Measurements from ENCODE around the gene PTPRD. TPM values are rescaled to one million over a fixed set of nuclear protein-coding genes. Genes with fewer than 3 reads are reported as not detected.

The PTPRD gene
- total RNA-seq, 1 experiment from 2014 or later: not detected

- H3K27me3 ChIP-seq (ENCODE audit: control insufficient read depth, insufficient read depth, low read length): no peaks in the 10 kb centered on the region
- no TSS peak for BruUV-seq (replicated peaks)
- no peaks in the 10 kb centered on the region for H3K4me1 ChIP-seq (ENCODE audit: control insufficient read depth, insufficient read depth, low read length)
- intact Hi-C loops (cut with micrococcal nuclease; ENCODE audit: unreplicated experiment): no loop called here
- TF ChIP-seq CTCF (IDR thresholded peaks at IDR 0.05) (no peak), POLR2AphosphoS5 (IDR thresholded peaks at IDR 0.05; ENCODE audit: low read depth, low read length) (no peak), SIN3A (IDR thresholded peaks at IDR 0.05; ENCODE audit: borderline replicate concordance, insufficient read depth, low read depth, low read length) (no peak), REST (IDR thresholded peaks at IDR 0.05; ENCODE audit: insufficient read depth in 1 of 2, low read depth in 2 of 2, low read length in 1 of 2) (no peak), TCF7L2 (IDR thresholded peaks at IDR 0.05; ENCODE audit: low read depth, low read length) (no peak)
- ATAC-seq (no peak), DNase-seq (ENCODE audit: low read depth, low spot score) (no peak)
- no peak overlapping the region for H3K4me3 ChIP-seq (ENCODE audit: low read depth in 2 of 2, low read length in 2 of 2)
- no peak overlapping the region for H3K27ac ChIP-seq (ENCODE audit: low read length)
- CTCF ChIA-PET: no interaction called here
- H3K36me3 ChIP-seq (ENCODE audit: control insufficient read depth, insufficient read depth, low read length): no peaks in the 10 kb centered on the region
- POLR2A ChIA-PET: no interaction called here
- in situ Hi-C loops (cut with HindIII; ENCODE audit: low pct_unique_long_range_greater_than_20kb, low sequenced_read_pairs): no loop called here
- H3K9me3 ChIP-seq (ENCODE audit: control insufficient read depth, insufficient read depth, low read depth, low read length): no peaks in the 10 kb centered on the region
These were observed 2250.6 kb downstream of the PTPRD start for GRCh38 chr9:8362250-8362649.

- Histone ChIP-seq H3K36me3 (ENCODE audit: control insufficient read depth, insufficient read depth, low read length) (no peaks in the 10 kb centered on the region), H3K4me1 (ENCODE audit: control insufficient read depth, insufficient read depth, low read length) (no peaks in the 10 kb centered on the region), H3K9me3 (ENCODE audit: control insufficient read depth, insufficient read depth, low read depth, low read length) (no peaks in the 10 kb centered on the region), H3K27ac (ENCODE audit: low read length) (no peak overlapping the region), H3K4me3 (ENCODE audit: low read depth in 2 of 2, low read length in 2 of 2) (no peak overlapping the region), H3K27me3 (ENCODE audit: control insufficient read depth, insufficient read depth, low read length) (no peaks in the 10 kb centered on the region)
- BruUV-seq (replicated peaks): no TSS peak
- intact Hi-C loops (cut with micrococcal nuclease; ENCODE audit: unreplicated experiment) (no loop called here), in situ Hi-C loops (cut with HindIII; ENCODE audit: low pct_unique_long_range_greater_than_20kb, low sequenced_read_pairs) (no loop called here)
- no peak for DNase-seq (ENCODE audit: low read depth, low spot score)
- ATAC-seq: no peak
- POLR2A ChIA-PET: no interaction called here
- CTCF ChIA-PET: no interaction called here
- TF ChIP-seq POLR2AphosphoS5 (IDR thresholded peaks at IDR 0.05; ENCODE audit: low read depth, low read length) (no peak), CTCF (IDR thresholded peaks at IDR 0.05) (no peak), REST (IDR thresholded peaks at IDR 0.05; ENCODE audit: insufficient read depth in 1 of 2, low read depth in 2 of 2, low read length in 1 of 2) (no peak), SIN3A (IDR thresholded peaks at IDR 0.05; ENCODE audit: borderline replicate concordance, insufficient read depth, low read depth, low read length) (no peak), TCF7L2 (IDR thresholded peaks at IDR 0.05; ENCODE audit: low read depth, low read length) (no peak)
These were observed 2251.4 kb downstream of the PTPRD start for GRCh38 chr9:8361364-8361763.
